Upper lobe of left lung (tissue), 4 donors: ENCODE measurements around the gene AVPI1.

ENCODE experiments used
- CTCF ChIP-seq, 6 experiments: fragments of 450-650 bp in 4 of 6; fragments of 200-600 bp in 2 of 6; sonication (generic) in 2 of 6; IDR thresholded peaks; one replicate each; pipeline ENCODE4 v1.5.1; 2016 to 2019; ENCODE audit warnings: antibody characterized with exemption in 6 of 6
- EP300 ChIP-seq, 4 donors: sonication (generic); formaldehyde crosslinking; IDR thresholded peaks; one replicate each; pipeline ENCODE4 v1.5.1; 2017; ENCODE audit warnings: antibody characterized with exemption in 4 of 4, control low read depth in 2 of 4
- POLR2A ChIP-seq, 4 donors: fragments of 450-650 bp; IDR thresholded peaks; one replicate each; pipeline ENCODE4 v1.5.1; 2016 to 2017; ENCODE audit warnings: antibody characterized with exemption in 4 of 4, mild to moderate bottlenecking in 2 of 4
- POLR2AphosphoS5 ChIP-seq, 2 donors: sonication (generic); formaldehyde crosslinking; IDR thresholded peaks; one replicate each; pipeline ENCODE4 v1.5.1; 2017; ENCODE audit warnings: antibody characterized with exemption in 2 of 2

- TF ChIP-seq POLR2A (IDR thresholded peaks at IDR 0.05) (no peak), EP300 (IDR thresholded peaks at IDR 0.05) (no peak), CTCF (IDR thresholded peaks at IDR 0.05) (no peak), POLR2AphosphoS5 (IDR thresholded peaks at IDR 0.05) (no peak)
These were observed 46.2 kb upstream of the AVPI1 start for GRCh38 chr10:97733256-97733655.
